H1 (cell line): Measurements from ENCODE around the gene NBEA. TPM values are rescaled to one million over a fixed set of nuclear protein-coding genes. Genes with fewer than 3 reads are reported as not detected.

Source experiments
- CTCF ChIP-seq, 3 experiments: IDR thresholded peaks; 1 replicate in 2 of 3; 2 replicates in 1 of 3; pipeline versions ENCODE4 v1.5.1 to v1.6.1; 2011; ENCODE audit warnings: low read length in 3 of 3, mild to moderate bottlenecking in 3 of 3, inconsistent platforms in 2 of 3, low read depth in 1 of 3, moderate library complexity in 1 of 3; ENCODE audit not compliant: insufficient read depth in 1 of 3; ENCODE audit errors: control extremely low read depth in 1 of 3
- SIX5 ChIP-seq: IDR thresholded peaks from 2 replicates; pipeline ENCODE4 v1.6.1; 2011; ENCODE audit warnings: mild to moderate bottlenecking, low read depth, low read length
- polyA plus RNA-seq, 7 experiments: library from polyadenylated mRNA; depleted of rRNA in 3 of 7; stranded (reverse) in 5 of 7; unstranded in 2 of 7; fragments of >200 nt in 5 of 7; fragments of 200-250 nt in 2 of 7; gene quantifications; 1 replicate in 5 of 7; 2 replicates in 1 of 7; 4 replicates in 1 of 7; pipeline versions ENCODE4 v1.2.1 to v1.2.3, GENCODE V29; 2011 to 2013; ENCODE audit warnings: missing spikeins in 2 of 7, mixed read lengths in 2 of 7
- total RNA-seq: library from RNA; stranded (reverse); fragmentation: NEBNext Ultra II Directional; extraction: Animal tissue kit (Norgen Biotek cat#: 25700); gene quantifications from 2 replicates; pipeline ENCODE4 v1.2.1, GENCODE V29; 2021

Gene NBEA
- total and polyA plus RNA-seq, 2 of the 8 experiments (the other 6 are each of a cell fraction or from before 2014, with no cell fraction given), result 14.2 to 21.5 TPM

- TF ChIP-seq CTCF (IDR thresholded peaks at IDR 0.05; ENCODE audit: control extremely low read depth in 1 of 3, insufficient read depth in 1 of 3, low read depth in 1 of 3, low read length in 3 of 3) (peak in 2 of 3 experiments; percentile 46 to 61; a peak in 3 of 4 replicates), SIX5 (no peak)
- TF ChIP-seq, all 59 proteins: peak for 2
Measured at GRCh38 chr13:35157143-35157755, 215.2 kb downstream of the NBEA start (continued).
